Neural cell (in vitro differentiated cells): Measurements from ENCODE around the gene FRMD4B.

Source experiments
- CTCF ChIP-seq: fragments of 450-650 bp; IDR thresholded peaks from 2 replicates; pipeline ENCODE4 v1.5.1; 2014; ENCODE audit warnings: antibody characterized with exemption, mild to moderate bottlenecking, moderate library complexity; ENCODE audit not compliant: poor library complexity, severe bottlenecking
- EZH2 ChIP-seq: fragments of 200-600, 300-800 bp; shearing (Covaris generic), sonication (generic); IDR thresholded peaks from 2 replicates; pipeline ENCODE4 v1.6.1; 2014; ENCODE audit warnings: antibody characterized with exemption, low read length, borderline replicate concordance, mild to moderate bottlenecking; ENCODE audit not compliant: insufficient read depth, poor library complexity, severe bottlenecking
- POLR2AphosphoS5 ChIP-seq: IDR thresholded peaks from 2 replicates; pipeline ENCODE4 v1.6.1; 2012
- REST ChIP-seq: IDR thresholded peaks from 2 replicates; pipeline ENCODE4 v1.6.1; 2012; ENCODE audit warnings: borderline replicate concordance
- TAF1 ChIP-seq: IDR thresholded peaks from 2 replicates; pipeline ENCODE4 v1.6.1; 2012; ENCODE audit warnings: low read depth

GRCh38 chr3:69409831-69410230, 23.9 kb upstream of the FRMD4B start:
- TF ChIP-seq CTCF: no peak
- TF ChIP-seq POLR2AphosphoS5: no peak
- TF ChIP-seq EZH2: no peak
- no peak for TF ChIP-seq TAF1
- no peak for TF ChIP-seq REST
